ENCODE data around the gene RIMS3. TPM values are rescaled to one million over a fixed set of nuclear protein-coding genes. Genes with fewer than 3 reads are reported as not detected.

The RIMS3 gene
- polyA plus RNA-seq, 1 donor from 2014 or later, result 31.6 TPM

- no peak for TF ChIP-seq EP300 (conservative IDR thresholded peaks at IDR 0.05; ENCODE audit: poor library complexity, severe bottlenecking)
- TF ChIP-seq RAD21 (conservative IDR thresholded peaks at IDR 0.05), result no peak
- TF ChIP-seq CTCF (IDR thresholded peaks at IDR 0.05; ENCODE audit: poor library complexity, severe bottlenecking), result no peak
- no peak for TF ChIP-seq EZH2 (IDR thresholded peaks at IDR 0.05; ENCODE audit: borderline replicate concordance, insufficient read depth, low read length, poor library complexity, severe bottlenecking)
- no peak for TF ChIP-seq POLR2AphosphoS5 (IDR thresholded peaks at IDR 0.05)
- no peak for TF ChIP-seq TAF1 (IDR thresholded peaks at IDR 0.05; ENCODE audit: low read depth)
- no peaks in the 10 kb centered on the region for H3K27me3 ChIP-seq (ENCODE audit: insufficient read depth, low read depth, low read length)
Observed at GRCh38 chr1:40594187-40594531, 71.3 kb downstream of the RIMS3 start.

GRCh38 chr1:40593449-40594186, 71.9 kb downstream of the RIMS3 start:
- H4K20me1 ChIP-seq (ENCODE audit: insufficient read depth), result no peaks in the 10 kb centered on the region
- no peaks in the 10 kb centered on the region for H3K9me3 ChIP-seq (ENCODE audit: low read length)
- no peak overlapping the region for H3K27ac ChIP-seq (ENCODE audit: low read length)
- no peaks in the 10 kb centered on the region for H3K36me3 ChIP-seq (ENCODE audit: insufficient read depth, low read length)
- no peaks in the 10 kb centered on the region for H3K9me2 ChIP-seq (ENCODE audit: insufficient read depth, low read length)
- TF ChIP-seq MXI1 (conservative IDR thresholded peaks at IDR 0.05; ENCODE audit: poor library complexity, severe bottlenecking), result no peak
- no peak for TF ChIP-seq TAF1 (IDR thresholded peaks at IDR 0.05; ENCODE audit: low read depth)
- no peak for TF ChIP-seq REST (IDR thresholded peaks at IDR 0.05; ENCODE audit: borderline replicate concordance)
- TF ChIP-seq RAD21 (conservative IDR thresholded peaks at IDR 0.05), result no peak
- TF ChIP-seq EP300 (conservative IDR thresholded peaks at IDR 0.05; ENCODE audit: poor library complexity, severe bottlenecking), result no peak
- TF ChIP-seq CTCF (IDR thresholded peaks at IDR 0.05; ENCODE audit: poor library complexity, severe bottlenecking), result no peak
- no peak for TF ChIP-seq POLR2AphosphoS5 (IDR thresholded peaks at IDR 0.05)
- no peak for TF ChIP-seq EZH2 (IDR thresholded peaks at IDR 0.05; ENCODE audit: borderline replicate concordance, insufficient read depth, low read length, poor library complexity, severe bottlenecking)
- TF ChIP-seq SMC3 (conservative IDR thresholded peaks at IDR 0.05; ENCODE audit: poor library complexity), result no peak
- H3F3A ChIP-seq (ENCODE audit: insufficient read depth, low read length, poor library complexity, severe bottlenecking), result no peaks in the 10 kb centered on the region
- no peaks in the 10 kb centered on the region for H3K79me2 ChIP-seq (replicated peaks; ENCODE audit: insufficient read depth, low read length)
- H3K27me3 ChIP-seq (ENCODE audit: insufficient read depth, low read depth, low read length), result no peaks in the 10 kb centered on the region
- no peak overlapping the region for H3K9ac ChIP-seq (ENCODE audit: low read length)
- H3K4me2 ChIP-seq (ENCODE audit: low read length), result no peak overlapping the region
- no peak overlapping the region for H2AFZ ChIP-seq (ENCODE audit: low read depth, low read length)
- no peak overlapping the region for H3K4me3 ChIP-seq (ENCODE audit: low read length)

More at GRCh38 chr1:40594187-40594531, 71.3 kb downstream of the RIMS3 start:
- Histone ChIP-seq H3K79me2 (replicated peaks; ENCODE audit: insufficient read depth, low read length) (no peaks in the 10 kb centered on the region), H3K36me3 (ENCODE audit: insufficient read depth, low read length) (no peaks in the 10 kb centered on the region), H2AFZ (ENCODE audit: low read depth, low read length) (no peak overlapping the region), H3F3A (ENCODE audit: insufficient read depth, low read length, poor library complexity, severe bottlenecking) (no peaks in the 10 kb centered on the region), H3K9me2 (ENCODE audit: insufficient read depth, low read length) (no peaks in the 10 kb centered on the region), H3K27ac (ENCODE audit: low read length) (no peak overlapping the region), H3K4me2 (ENCODE audit: low read length) (no peak overlapping the region), H3K9ac (ENCODE audit: low read length) (no peak overlapping the region), H4K20me1 (ENCODE audit: insufficient read depth) (no peaks in the 10 kb centered on the region), H3K9me3 (ENCODE audit: low read length) (no peaks in the 10 kb centered on the region), H3K4me3 (ENCODE audit: low read length) (no peak overlapping the region)

All from neural cell (in vitro differentiated cells).